Erythroblast (primary cell): Measurements from ENCODE around the gene DDB1.

ENCODE experiments used
- GATA1 ChIP-seq: IDR thresholded peaks from 2 replicates; pipeline ENCODE4 v1.6.1; 2011; ENCODE audit warnings: low read depth, mild to moderate bottlenecking, control low read depth, low read length, moderate library complexity
- POLR2A ChIP-seq: IDR thresholded peaks from 2 replicates; pipeline ENCODE4 v1.6.1; 2011; ENCODE audit warnings: mild to moderate bottlenecking, low read length

- TF ChIP-seq POLR2A (no peak), GATA1 (no peak)
These were observed 39.9 kb upstream of the DDB1 start for GRCh38 chr11:61372659-61373420.
